Measurements from ENCODE around the gene SDK1.

DNA sequence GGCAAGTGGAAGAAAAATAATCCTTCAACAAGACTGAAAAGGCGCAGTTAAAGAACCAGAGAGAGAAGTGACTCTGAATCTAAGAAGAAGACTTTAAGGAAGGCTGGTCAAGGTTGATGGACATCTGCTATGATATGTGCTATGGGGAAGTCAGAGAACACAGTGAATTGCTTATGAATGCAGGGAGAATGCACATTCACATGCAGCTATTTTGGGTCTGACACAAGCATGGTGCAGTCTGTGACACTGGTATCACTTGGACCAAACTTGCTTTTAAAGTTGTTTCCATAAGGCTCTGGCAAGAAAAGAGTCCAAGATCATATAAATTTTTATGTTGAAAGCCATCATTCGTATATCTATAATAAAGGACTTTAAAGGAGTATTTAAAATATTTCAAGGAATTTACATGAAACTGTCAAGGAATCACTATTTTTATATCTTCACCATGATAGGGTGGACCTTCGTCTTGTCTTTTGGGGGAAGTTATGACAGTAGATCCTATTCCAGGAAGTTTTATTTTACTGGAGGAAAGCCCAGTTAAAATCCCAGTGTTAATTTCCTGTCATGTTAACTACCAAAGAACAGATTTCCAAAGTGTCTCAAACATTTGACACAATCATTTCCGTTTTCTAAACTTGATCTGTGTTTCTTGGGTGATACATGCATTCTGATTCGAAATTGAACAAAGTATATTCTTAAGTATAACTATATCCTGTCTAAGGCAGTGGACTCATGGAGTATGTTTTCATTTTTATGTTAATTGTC is 239.6 kb downstream of the SDK1 start:
- TF ChIP-seq, protein P1, sequence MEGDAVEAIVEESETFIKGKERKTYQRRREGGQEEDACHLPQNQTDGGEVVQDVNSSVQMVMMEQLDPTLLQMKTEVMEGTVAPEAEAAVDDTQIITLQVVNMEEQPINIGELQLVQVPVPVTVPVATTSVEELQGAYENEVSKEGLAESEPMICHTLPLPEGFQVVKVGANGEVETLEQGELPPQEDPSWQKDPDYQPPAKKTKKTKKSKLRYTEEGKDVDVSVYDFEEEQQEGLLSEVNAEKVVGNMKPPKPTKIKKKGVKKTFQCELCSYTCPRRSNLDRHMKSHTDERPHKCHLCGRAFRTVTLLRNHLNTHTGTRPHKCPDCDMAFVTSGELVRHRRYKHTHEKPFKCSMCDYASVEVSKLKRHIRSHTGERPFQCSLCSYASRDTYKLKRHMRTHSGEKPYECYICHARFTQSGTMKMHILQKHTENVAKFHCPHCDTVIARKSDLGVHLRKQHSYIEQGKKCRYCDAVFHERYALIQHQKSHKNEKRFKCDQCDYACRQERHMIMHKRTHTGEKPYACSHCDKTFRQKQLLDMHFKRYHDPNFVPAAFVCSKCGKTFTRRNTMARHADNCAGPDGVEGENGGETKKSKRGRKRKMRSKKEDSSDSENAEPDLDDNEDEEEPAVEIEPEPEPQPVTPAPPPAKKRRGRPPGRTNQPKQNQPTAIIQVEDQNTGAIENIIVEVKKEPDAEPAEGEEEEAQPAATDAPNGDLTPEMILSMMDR (IDR thresholded peaks at IDR 0.05), result no peak
- no peak for TF ChIP-seq POLR2A (IDR thresholded peaks at IDR 0.05)
